ENCODE data around the gene GBGT1. TPM values are rescaled to one million over a fixed set of nuclear protein-coding genes. Genes with fewer than 3 reads are reported as not detected.

The GBGT1 gene
- total RNA-seq (2012; rRNA removed) (0.83 and 1.8 TPM in 2 replicates), polyA plus RNA-seq (2012; rRNA removed) (2.4 and 3.2 TPM in 2 replicates), Bru-seq, nascent RNA (percentile 55 among the genes with signal in this experiment), BruChase-seq, experiment 1, labeled RNA remaining after a 6-hour chase (percentile 75 among the genes with signal in this experiment), BruChase-seq, experiment 2, labeled RNA remaining after a 2-hour chase (percentile 66 among the genes with signal in this experiment)
- polyA plus RNA-seq (2012; cell fraction: cytosol; rRNA removed), result 4.8 and 4.9 TPM in 2 replicates
- polyA plus RNA-seq (2012; cell fraction: nucleus; rRNA removed; ENCODE audit: low replicate concordance), result 7.1 and 11.3 TPM in 2 replicates
- long read RNA-seq, partial matches to known transcripts, result 0 of 3 reads
- long read RNA-seq, other reads (novel, unspliced or antisense), result 2 of 3 reads

DNA sequence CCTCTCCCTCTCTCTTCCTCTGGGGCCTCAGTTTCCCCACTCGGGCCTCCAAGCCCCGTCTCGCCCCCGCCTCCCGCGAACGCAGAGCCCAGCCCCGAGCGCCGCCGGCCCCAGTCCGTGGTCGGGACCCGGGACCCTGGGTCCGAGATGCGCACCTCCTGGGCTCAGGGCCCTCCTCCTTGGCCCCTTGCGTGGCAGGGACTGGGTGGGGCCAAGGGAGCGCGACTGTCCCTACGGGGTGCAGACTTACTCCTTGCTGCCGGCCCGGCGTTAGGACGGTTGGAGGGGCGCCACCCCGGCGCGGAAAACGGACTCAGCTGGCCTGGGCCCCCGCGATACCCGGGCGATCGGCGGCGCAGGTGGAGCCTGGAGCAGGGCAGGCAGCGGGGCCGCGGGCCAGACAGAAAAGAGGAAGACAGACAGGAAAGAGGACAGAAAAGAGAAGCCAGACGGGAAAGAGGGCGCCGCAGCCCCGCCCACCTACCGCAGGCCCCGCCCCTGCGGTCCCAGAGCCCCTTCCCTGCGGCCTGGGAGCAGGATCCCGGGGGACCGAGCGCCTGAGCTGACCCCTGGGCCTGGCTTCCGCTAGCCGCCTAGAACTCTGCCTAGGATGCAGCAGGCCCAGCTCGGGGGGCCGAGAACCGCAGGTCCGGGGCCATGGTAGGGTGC lies at the start of gene GBGT1:
Gene GBGT1, minus strand, starts transcription at position 411 of the 669 bp plus-strand sequence. CDS start 1,502 bp downstream, outside the sequence.
- Histone ChIP-seq H3K4me1 (ENCODE audit: control insufficient read depth, insufficient read depth, low read length) (peaks cover 10% of the 10 kb centered on the region; the same call in 1 of the 2 replicates), H4K91ac (ENCODE audit: insufficient read depth, low read depth, low read length) (no peak within 1 kb of the TSS), H2BK15ac (ENCODE audit: low read depth, low read length) (no peak within 1 kb of the TSS), H3K79me1 (ENCODE audit: low read depth in 1 of 2, low read length in 2 of 2) (no peaks in the 10 kb centered on the region), H3K27ac (ENCODE audit: insufficient read depth, low read length) (0 out of 2 replicates have a peak within 1 kb of the TSS, but pooled peaks have one; percentile 10), H3K56ac (ENCODE audit: extremely low read depth, insufficient read depth, low read length) (no peak within 1 kb of the TSS), H3K9me3 (ENCODE audit: control insufficient read depth, insufficient read depth, low read length) (no peaks in the 10 kb centered on the region), H3K9me1 (ENCODE audit: insufficient read depth, low read length) (0 out of 2 replicates have a peak, but pooled peaks cover 3% of the 10 kb centered on the region), H4K8ac (ENCODE audit: low read depth in 2 of 2, low read length in 2 of 2) (peak within 1 kb of the TSS; percentile 52 to 77; a peak in 2 of 4 replicates), H3K4me2 (ENCODE audit: low read depth, low read length) (peak within 1 kb of the TSS; percentile 40), H2BK5ac (ENCODE audit: low read depth, low read length, poor library complexity, severe bottlenecking) (no peak within 1 kb of the TSS), H2AK9ac (replicated peaks; ENCODE audit: low read depth, low read length, poor library complexity) (peak within 1 kb of the TSS; percentile 74), H2BK120ac (ENCODE audit: low read depth, low read length) (0 out of 2 replicates have a peak within 1 kb of the TSS, but pooled peaks have one; percentile 33), H3K4me3 (ENCODE audit: insufficient read depth, low read depth, low read length) (peak within 1 kb of the TSS; percentile 59), H4K20me1 (ENCODE audit: insufficient read depth, low read length) (no peaks in the 10 kb centered on the region), H3K9ac (ENCODE audit: low read depth, low read length) (peak within 1 kb of the TSS; percentile 60), H3K27me3 (ENCODE audit: control insufficient read depth, insufficient read depth, low read length) (no peaks in the 10 kb centered on the region; the same call in 1 of the 2 replicates), H2AFZ (replicated peaks; ENCODE audit: low read length, poor library complexity) (peak within 1 kb of the TSS; percentile 88), H3K18ac (ENCODE audit: low read depth, low read length) (peak within 1 kb of the TSS; percentile 5; the same call in 1 of the 2 replicates), H3K14ac (replicated peaks; ENCODE audit: low read depth, low read length) (no peak within 1 kb of the TSS; the same call in 1 of the 2 replicates), H3K23ac (ENCODE audit: low read depth, low read length) (no peak within 1 kb of the TSS), H3K4ac (ENCODE audit: low read depth, low read length) (peak within 1 kb of the TSS; percentile 48; the same call in 1 of the 2 replicates), H2BK20ac (ENCODE audit: low read depth, low read length) (no peak within 1 kb of the TSS), H2AK5ac (ENCODE audit: low read depth, low read length) (no peak within 1 kb of the TSS), H3K36me3 (ENCODE audit: control insufficient read depth, insufficient read depth, low read length) (no peaks in the 10 kb centered on the region), H4K5ac (ENCODE audit: low read depth, low read length) (peak within 1 kb of the TSS; percentile 34; the same call in 1 of the 2 replicates)
- POLR2A ChIA-PET (ENCODE audit: unreplicated experiment), result no interaction called here
- intact Hi-C loops (cut with micrococcal nuclease), result no loop called here
- dilution Hi-C loops (cut with HindIII; ENCODE audit: low sequenced_read_pairs, unreplicated experiment), result no loop called here
- TF ChIP-seq RCOR1 (IDR thresholded peaks at IDR 0.05; ENCODE audit: insufficient replicate concordance, low read length) (no peak), RAD21 (IDR thresholded peaks at IDR 0.05; ENCODE audit: low read length) (no peak), SMC3 (IDR thresholded peaks at IDR 0.05; ENCODE audit: low read depth, low read length) (no peak), MAZ (IDR thresholded peaks at IDR 0.05; ENCODE audit: borderline replicate concordance, low read depth, low read length) (no peak), MXI1 (IDR thresholded peaks at IDR 0.05; ENCODE audit: borderline replicate concordance, low read depth, low read length) (no peak), MAFK (IDR thresholded peaks at IDR 0.05; ENCODE audit: low read depth, low read length) (no peak), POLR2A (IDR thresholded peaks at IDR 0.05; ENCODE audit: low read depth, low read length) (no peak), BHLHE40 (IDR thresholded peaks at IDR 0.05; ENCODE audit: low read depth, low read length) (no peak), CHD1 (IDR thresholded peaks at IDR 0.05; ENCODE audit: low read depth, low read length) (no peak), FOS (IDR thresholded peaks at IDR 0.05; ENCODE audit: low read depth, low read length) (no peak)
- TF ChIP-seq, protein P1, sequence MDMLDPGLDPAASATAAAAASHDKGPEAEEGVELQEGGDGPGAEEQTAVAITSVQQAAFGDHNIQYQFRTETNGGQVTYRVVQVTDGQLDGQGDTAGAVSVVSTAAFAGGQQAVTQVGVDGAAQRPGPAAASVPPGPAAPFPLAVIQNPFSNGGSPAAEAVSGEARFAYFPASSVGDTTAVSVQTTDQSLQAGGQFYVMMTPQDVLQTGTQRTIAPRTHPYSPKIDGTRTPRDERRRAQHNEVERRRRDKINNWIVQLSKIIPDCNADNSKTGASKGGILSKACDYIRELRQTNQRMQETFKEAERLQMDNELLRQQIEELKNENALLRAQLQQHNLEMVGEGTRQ (IDR thresholded peaks at IDR 0.05; ENCODE audit: low read depth, low read length), result no peak
- TF ChIP-seq, protein P2, sequence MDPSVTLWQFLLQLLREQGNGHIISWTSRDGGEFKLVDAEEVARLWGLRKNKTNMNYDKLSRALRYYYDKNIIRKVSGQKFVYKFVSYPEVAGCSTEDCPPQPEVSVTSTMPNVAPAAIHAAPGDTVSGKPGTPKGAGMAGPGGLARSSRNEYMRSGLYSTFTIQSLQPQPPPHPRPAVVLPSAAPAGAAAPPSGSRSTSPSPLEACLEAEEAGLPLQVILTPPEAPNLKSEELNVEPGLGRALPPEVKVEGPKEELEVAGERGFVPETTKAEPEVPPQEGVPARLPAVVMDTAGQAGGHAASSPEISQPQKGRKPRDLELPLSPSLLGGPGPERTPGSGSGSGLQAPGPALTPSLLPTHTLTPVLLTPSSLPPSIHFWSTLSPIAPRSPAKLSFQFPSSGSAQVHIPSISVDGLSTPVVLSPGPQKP (IDR thresholded peaks at IDR 0.05; ENCODE audit: borderline replicate concordance, low read depth, low read length), result no peak
- CTCF ChIA-PET, result no interaction called here
- DNase-seq, result no peak
- ATAC-seq (ENCODE audit: low read depth), result peak; percentile 74
- 3% methylated on average over 6 of the region's 56 CpGs; no CpG with 5 or more reads in 1 of the 2 experiments for WGBS, 2 experiments (ENCODE audit: extremely low coverage in 2 of 2, insufficient read length in 1 of 2)
- in situ Hi-C loops (cut with MboI; ENCODE audit: low sequenced_read_pairs), result no loop called here
- no TSS peak for BruUV-seq (replicated peaks)
